Panc1 (cell line): ENCODE data around the gene RAB21. TPM values are rescaled to one million over a fixed set of nuclear protein-coding genes. Genes with fewer than 3 reads are reported as not detected.

ENCODE experiments used
- ATAC-seq: fragments of 200-7000 bp; cut with Tn5 transposase; 2 replicates; pipeline ENCODE4 v1.9.1; 2020; ENCODE audit warnings: mild to moderate bottlenecking, moderate library complexity
- BruUV-seq: library from RNA; stranded (reverse); fragments of 400-500 nt; replicated peaks from 2 replicates; lab custom pipeline; 2021; lab: Mats Ljungman, UMichigan
- CTCF ChIA-PET: fragments of 300-600 bp; sonication (Branson Sonifier 250); formaldehyde crosslinking; loops from one replicate; lab custom pipeline; 2022; ENCODE audit warnings: antibody characterized with exemption; lab: Charles Lee
- POLR2A ChIA-PET: fragments of 300-600 bp; sonication (Branson Sonifier 250); formaldehyde crosslinking; loops from one replicate; lab custom pipeline; 2022; ENCODE audit warnings: antibody characterized with exemption; lab: Charles Lee
- DNase-seq: peaks from one replicate; pipeline ENCODE4 v3.0.0-alpha.2; 2010; ENCODE audit warnings: low read depth, low spot score
- H3K27ac ChIP-seq: 2 replicates; pipeline ENCODE4 v1.5.1; 2011; ENCODE audit warnings: mild to moderate bottlenecking, low read length, inconsistent platforms
- H3K27me3 ChIP-seq: fragments of 200-500 bp; sonication (Bioruptor generic); 2 replicates; pipeline ENCODE4 v1.6.0; 2014; ENCODE audit warnings: low read length, inconsistent platforms; ENCODE audit not compliant: control insufficient read depth, insufficient read depth
- H3K36me3 ChIP-seq: fragments of 200-500 bp; sonication (Bioruptor generic); 2 replicates; pipeline ENCODE4 v1.5.1; 2014; ENCODE audit warnings: inconsistent platforms, mild to moderate bottlenecking, low read length, moderate library complexity; ENCODE audit not compliant: control insufficient read depth, insufficient read depth
- H3K4me1 ChIP-seq: 2 replicates; pipeline ENCODE4 v1.5.1; 2011; ENCODE audit warnings: inconsistent platforms, mild to moderate bottlenecking, low read length, moderate library complexity; ENCODE audit not compliant: control insufficient read depth, insufficient read depth
- H3K4me3 ChIP-seq, 2 experiments: 2 replicates each; pipeline ENCODE4 v1.5.1; 2011 to 2012; ENCODE audit warnings: low read depth in 2 of 2, low read length in 2 of 2, mild to moderate bottlenecking in 2 of 2, inconsistent platforms in 1 of 2, moderate library complexity in 1 of 2
- H3K9me3 ChIP-seq: fragments of 200-500 bp; sonication (Bioruptor generic); 2 replicates; pipeline ENCODE4 v1.5.1; 2014; ENCODE audit warnings: low read depth, mild to moderate bottlenecking, inconsistent platforms, low read length, moderate library complexity; ENCODE audit not compliant: control insufficient read depth, insufficient read depth
- POLR2AphosphoS5 ChIP-seq: IDR thresholded peaks from 2 replicates; pipeline ENCODE4 v1.6.1; 2012; ENCODE audit warnings: mild to moderate bottlenecking, low read depth, low read length, moderate library complexity
- SIN3A ChIP-seq: IDR thresholded peaks from 2 replicates; pipeline ENCODE4 v1.6.1; 2012; ENCODE audit warnings: low read depth, mild to moderate bottlenecking, low read length, moderate library complexity, borderline replicate concordance; ENCODE audit not compliant: insufficient read depth
- TCF7L2 ChIP-seq: IDR thresholded peaks from 2 replicates; pipeline ENCODE4 v1.6.1; 2011; ENCODE audit warnings: mild to moderate bottlenecking, low read depth, low read length, inconsistent platforms
- in situ Hi-C: cut with HindIII; loops from 2 replicates; pipeline ENCODE4 v1.10.0; 2016; ENCODE audit warnings: low sequenced_read_pairs, low pct_unique_long_range_greater_than_20kb
- intact Hi-C: fragments of 100-400 bp; cut with micrococcal nuclease; formaldehyde crosslinking; loops from one replicate; pipeline ENCODE4 v1.10.0; 2022; ENCODE audit not compliant: unreplicated experiment
- total RNA-seq: library from RNA; stranded (reverse); gene quantifications from one replicate; pipeline ENCODE4 v1.2.1, GENCODE V29; 2021; ENCODE audit not compliant: unreplicated experiment
- TF ChIP-seq, protein P1 (sequence below), 2 experiments: IDR thresholded peaks; 2 replicates each; pipeline ENCODE4 v1.6.1; 2011 to 2012; ENCODE audit warnings: low read depth in 2 of 2, control low read depth in 1 of 2, low read length in 1 of 2, mild to moderate bottlenecking in 1 of 2, moderate library complexity in 1 of 2; ENCODE audit not compliant: insufficient read depth in 1 of 2
- TF ChIP-seq, protein P2 (sequence below): fragments of 450-650 bp; IDR thresholded peaks from 2 replicates; pipeline ENCODE4 v1.5.1; 2017; ENCODE audit warnings: mild to moderate bottlenecking

RAB21 gene
- total RNA-seq, 1 experiment from 2014 or later: 57.2 TPM

DNA sequence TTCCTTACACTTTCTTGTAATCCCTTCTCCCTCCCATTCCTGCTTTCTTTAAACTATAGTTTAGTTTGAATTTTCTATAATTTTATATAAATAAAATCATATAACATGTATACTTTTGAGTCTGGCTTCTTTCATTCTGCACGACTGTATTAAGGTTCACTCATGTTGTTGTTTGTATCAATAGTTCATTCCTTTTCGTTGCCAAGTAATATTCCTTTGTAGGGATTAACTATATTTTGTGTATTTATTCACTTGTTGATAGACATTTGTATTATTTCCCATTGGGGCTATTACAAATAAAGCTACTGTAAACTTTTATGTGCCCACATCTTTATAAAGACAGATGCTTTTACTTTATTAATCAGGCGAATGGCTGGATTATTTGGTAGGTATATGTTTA lies 45.5 kb downstream of the RAB21 start:
- Histone ChIP-seq H3K4me1 (no peaks in the 10 kb centered on the region), H3K27me3 (no peaks in the 10 kb centered on the region), H3K4me3 (no peak overlapping the region), H3K27ac (no peak overlapping the region), H3K36me3 (no peaks in the 10 kb centered on the region), H3K9me3 (no peaks in the 10 kb centered on the region)
- POLR2A ChIA-PET: no interaction called here
- intact Hi-C loops (no loop called here), in situ Hi-C loops (no loop called here)
- DNase-seq: no peak
- no peak for TF ChIP-seq SIN3A
- no peak for TF ChIP-seq TCF7L2
- TF ChIP-seq, protein P1, sequence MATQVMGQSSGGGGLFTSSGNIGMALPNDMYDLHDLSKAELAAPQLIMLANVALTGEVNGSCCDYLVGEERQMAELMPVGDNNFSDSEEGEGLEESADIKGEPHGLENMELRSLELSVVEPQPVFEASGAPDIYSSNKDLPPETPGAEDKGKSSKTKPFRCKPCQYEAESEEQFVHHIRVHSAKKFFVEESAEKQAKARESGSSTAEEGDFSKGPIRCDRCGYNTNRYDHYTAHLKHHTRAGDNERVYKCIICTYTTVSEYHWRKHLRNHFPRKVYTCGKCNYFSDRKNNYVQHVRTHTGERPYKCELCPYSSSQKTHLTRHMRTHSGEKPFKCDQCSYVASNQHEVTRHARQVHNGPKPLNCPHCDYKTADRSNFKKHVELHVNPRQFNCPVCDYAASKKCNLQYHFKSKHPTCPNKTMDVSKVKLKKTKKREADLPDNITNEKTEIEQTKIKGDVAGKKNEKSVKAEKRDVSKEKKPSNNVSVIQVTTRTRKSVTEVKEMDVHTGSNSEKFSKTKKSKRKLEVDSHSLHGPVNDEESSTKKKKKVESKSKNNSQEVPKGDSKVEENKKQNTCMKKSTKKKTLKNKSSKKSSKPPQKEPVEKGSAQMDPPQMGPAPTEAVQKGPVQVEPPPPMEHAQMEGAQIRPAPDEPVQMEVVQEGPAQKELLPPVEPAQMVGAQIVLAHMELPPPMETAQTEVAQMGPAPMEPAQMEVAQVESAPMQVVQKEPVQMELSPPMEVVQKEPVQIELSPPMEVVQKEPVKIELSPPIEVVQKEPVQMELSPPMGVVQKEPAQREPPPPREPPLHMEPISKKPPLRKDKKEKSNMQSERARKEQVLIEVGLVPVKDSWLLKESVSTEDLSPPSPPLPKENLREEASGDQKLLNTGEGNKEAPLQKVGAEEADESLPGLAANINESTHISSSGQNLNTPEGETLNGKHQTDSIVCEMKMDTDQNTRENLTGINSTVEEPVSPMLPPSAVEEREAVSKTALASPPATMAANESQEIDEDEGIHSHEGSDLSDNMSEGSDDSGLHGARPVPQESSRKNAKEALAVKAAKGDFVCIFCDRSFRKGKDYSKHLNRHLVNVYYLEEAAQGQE (IDR thresholded peaks at IDR 0.05; ENCODE audit: insufficient read depth in 1 of 2, low read depth in 2 of 2, low read length in 1 of 2): no peak
- no peak for TF ChIP-seq POLR2AphosphoS5
- TF ChIP-seq, protein P2, sequence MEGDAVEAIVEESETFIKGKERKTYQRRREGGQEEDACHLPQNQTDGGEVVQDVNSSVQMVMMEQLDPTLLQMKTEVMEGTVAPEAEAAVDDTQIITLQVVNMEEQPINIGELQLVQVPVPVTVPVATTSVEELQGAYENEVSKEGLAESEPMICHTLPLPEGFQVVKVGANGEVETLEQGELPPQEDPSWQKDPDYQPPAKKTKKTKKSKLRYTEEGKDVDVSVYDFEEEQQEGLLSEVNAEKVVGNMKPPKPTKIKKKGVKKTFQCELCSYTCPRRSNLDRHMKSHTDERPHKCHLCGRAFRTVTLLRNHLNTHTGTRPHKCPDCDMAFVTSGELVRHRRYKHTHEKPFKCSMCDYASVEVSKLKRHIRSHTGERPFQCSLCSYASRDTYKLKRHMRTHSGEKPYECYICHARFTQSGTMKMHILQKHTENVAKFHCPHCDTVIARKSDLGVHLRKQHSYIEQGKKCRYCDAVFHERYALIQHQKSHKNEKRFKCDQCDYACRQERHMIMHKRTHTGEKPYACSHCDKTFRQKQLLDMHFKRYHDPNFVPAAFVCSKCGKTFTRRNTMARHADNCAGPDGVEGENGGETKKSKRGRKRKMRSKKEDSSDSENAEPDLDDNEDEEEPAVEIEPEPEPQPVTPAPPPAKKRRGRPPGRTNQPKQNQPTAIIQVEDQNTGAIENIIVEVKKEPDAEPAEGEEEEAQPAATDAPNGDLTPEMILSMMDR: no peak
- ATAC-seq: no peak
- no TSS peak for BruUV-seq
- CTCF ChIA-PET: no interaction called here

- no peak for ATAC-seq
- peaks cover 7% of the 10 kb centered on the region; the same call in 1 of the 2 replicates for H3K27me3 ChIP-seq
- no peak overlapping the region for H3K4me3 ChIP-seq
- ChIA-PET CTCF (no interaction called here), POLR2A (no interaction called here)
- no peak for DNase-seq
- no peak overlapping the region for H3K27ac ChIP-seq
- no peaks in the 10 kb centered on the region for H3K36me3 ChIP-seq
- intact Hi-C loops: no loop called here
- in situ Hi-C loops: no loop called here
- no TSS peak for BruUV-seq
- no peaks in the 10 kb centered on the region for H3K9me3 ChIP-seq
- no peaks in the 10 kb centered on the region for H3K4me1 ChIP-seq
- TF ChIP-seq POLR2AphosphoS5: no peak
- no peak for TF ChIP-seq SIN3A
- TF ChIP-seq, protein P2: no peak
- no peak for TF ChIP-seq TCF7L2
- TF ChIP-seq, protein P1 (IDR thresholded peaks at IDR 0.05; ENCODE audit: insufficient read depth in 1 of 2, low read depth in 2 of 2, low read length in 1 of 2): no peak
Measured at GRCh38 chr12:71804505-71804904, 49.8 kb downstream of the RAB21 start.
